ENCODE measurements around the gene GMDS. TPM values are rescaled to one million over a fixed set of nuclear protein-coding genes. Genes with fewer than 3 reads are reported as not detected.

The GMDS gene
- total RNA-seq, 1 donor: 23.2 TPM

DNA sequence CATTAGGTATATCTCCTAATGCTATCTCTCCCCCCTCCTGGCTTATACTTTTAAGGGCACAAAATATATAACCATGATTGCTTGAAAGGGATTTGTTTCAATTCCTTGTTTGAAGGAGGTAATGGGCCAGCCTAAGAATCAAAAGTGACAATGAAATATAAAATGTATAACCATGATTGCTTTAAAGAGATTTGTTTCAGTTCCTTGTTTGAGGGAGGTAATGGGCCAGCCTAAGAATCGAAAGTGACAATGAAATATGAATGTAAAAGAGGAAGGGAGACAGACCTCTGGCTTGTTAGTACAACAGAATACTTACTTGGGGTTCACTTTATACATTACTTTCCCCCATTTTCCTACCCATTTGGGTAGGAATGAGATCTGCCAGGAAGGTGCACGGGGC, 580.2 kb downstream of the GMDS start:
- Histone ChIP-seq H3K4me3 (ENCODE audit: insufficient read depth, low read length) (no peak overlapping the region), H3K36me3 (ENCODE audit: insufficient read depth, low read length) (no peaks in the 10 kb centered on the region), H3K79me2 (ENCODE audit: insufficient read depth, low read length) (no peaks in the 10 kb centered on the region), H3K27ac (ENCODE audit: low read depth, low read length) (no peak overlapping the region), H3K4me1 (ENCODE audit: insufficient read depth, low read length) (peaks cover 11% of the 10 kb centered on the region), H3K9me3 (ENCODE audit: low read depth, low read length) (no peaks in the 10 kb centered on the region), H2AFZ (ENCODE audit: low read length) (no peak overlapping the region), H3K27me3 (ENCODE audit: insufficient read depth, low read length) (no peaks in the 10 kb centered on the region), H4K20me1 (ENCODE audit: insufficient read depth, low read length) (no peaks in the 10 kb centered on the region), H3K4me2 (ENCODE audit: insufficient read depth, low read length) (no peak overlapping the region)
- DNase-seq (ENCODE audit: insufficient read length, low spot score, missing footprints): no peak
- TF ChIP-seq, protein P1, sequence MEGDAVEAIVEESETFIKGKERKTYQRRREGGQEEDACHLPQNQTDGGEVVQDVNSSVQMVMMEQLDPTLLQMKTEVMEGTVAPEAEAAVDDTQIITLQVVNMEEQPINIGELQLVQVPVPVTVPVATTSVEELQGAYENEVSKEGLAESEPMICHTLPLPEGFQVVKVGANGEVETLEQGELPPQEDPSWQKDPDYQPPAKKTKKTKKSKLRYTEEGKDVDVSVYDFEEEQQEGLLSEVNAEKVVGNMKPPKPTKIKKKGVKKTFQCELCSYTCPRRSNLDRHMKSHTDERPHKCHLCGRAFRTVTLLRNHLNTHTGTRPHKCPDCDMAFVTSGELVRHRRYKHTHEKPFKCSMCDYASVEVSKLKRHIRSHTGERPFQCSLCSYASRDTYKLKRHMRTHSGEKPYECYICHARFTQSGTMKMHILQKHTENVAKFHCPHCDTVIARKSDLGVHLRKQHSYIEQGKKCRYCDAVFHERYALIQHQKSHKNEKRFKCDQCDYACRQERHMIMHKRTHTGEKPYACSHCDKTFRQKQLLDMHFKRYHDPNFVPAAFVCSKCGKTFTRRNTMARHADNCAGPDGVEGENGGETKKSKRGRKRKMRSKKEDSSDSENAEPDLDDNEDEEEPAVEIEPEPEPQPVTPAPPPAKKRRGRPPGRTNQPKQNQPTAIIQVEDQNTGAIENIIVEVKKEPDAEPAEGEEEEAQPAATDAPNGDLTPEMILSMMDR (IDR thresholded peaks at IDR 0.05; ENCODE audit: extremely low read depth, low read depth, low read length): no peak

DNA sequence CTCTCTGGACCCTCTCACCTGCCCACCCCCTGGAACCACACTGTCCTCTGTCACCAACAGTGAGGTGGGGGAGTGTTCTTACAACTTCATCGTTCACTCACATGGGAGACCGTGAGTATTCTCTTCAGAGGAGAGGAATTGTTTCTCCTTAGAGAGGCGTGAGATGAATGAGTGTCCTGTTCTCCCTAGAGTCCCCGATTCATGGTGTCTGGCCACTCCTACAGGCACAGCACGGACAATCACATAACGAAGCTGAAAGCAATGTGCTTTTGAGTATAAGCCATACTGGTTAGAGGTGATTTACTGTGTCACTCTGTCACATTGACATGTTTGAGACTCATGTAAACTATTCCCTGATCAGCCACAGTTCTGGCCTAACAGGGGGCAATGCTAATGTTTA, 581.1 kb downstream of the GMDS start:
- Histone ChIP-seq H3K27me3 (ENCODE audit: insufficient read depth, low read length) (no peaks in the 10 kb centered on the region), H3K79me2 (ENCODE audit: insufficient read depth, low read length) (no peaks in the 10 kb centered on the region), H2AFZ (ENCODE audit: low read length) (no peak overlapping the region), H3K4me2 (ENCODE audit: insufficient read depth, low read length) (no peak overlapping the region), H3K36me3 (ENCODE audit: insufficient read depth, low read length) (no peaks in the 10 kb centered on the region), H4K20me1 (ENCODE audit: insufficient read depth, low read length) (no peaks in the 10 kb centered on the region), H3K4me1 (ENCODE audit: insufficient read depth, low read length) (peaks cover 11% of the 10 kb centered on the region), H3K27ac (ENCODE audit: low read depth, low read length) (no peak overlapping the region), H3K4me3 (ENCODE audit: insufficient read depth, low read length) (no peak overlapping the region), H3K9me3 (ENCODE audit: low read depth, low read length) (no peaks in the 10 kb centered on the region)
- no peak for DNase-seq (ENCODE audit: insufficient read length, low spot score, missing footprints)
- TF ChIP-seq, protein P1 (IDR thresholded peaks at IDR 0.05; ENCODE audit: extremely low read depth, low read depth, low read length): no peak

DNA sequence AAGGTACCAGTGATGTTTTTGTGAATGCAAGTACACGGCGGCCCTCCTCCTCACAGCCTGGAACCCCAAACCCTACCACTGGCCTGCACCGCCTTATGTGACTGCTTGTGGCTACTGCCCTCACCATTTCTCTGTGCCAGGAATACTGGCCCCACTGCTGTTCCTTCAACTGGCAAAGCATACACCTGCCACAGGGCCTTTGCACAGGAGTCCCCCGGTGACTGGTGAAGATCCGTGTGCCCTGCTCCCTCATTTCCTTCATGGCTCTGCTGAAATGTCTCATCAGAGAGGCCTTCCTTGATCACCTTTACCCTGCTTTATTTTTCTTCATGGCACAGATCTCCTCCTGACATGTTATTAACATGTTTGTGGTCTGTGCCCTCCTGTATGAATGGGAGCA, 581.9 kb downstream of the GMDS start:
- Histone ChIP-seq H3K79me2 (ENCODE audit: insufficient read depth, low read length) (no peaks in the 10 kb centered on the region), H3K27ac (ENCODE audit: low read depth, low read length) (no peak overlapping the region), H4K20me1 (ENCODE audit: insufficient read depth, low read length) (no peaks in the 10 kb centered on the region), H3K36me3 (ENCODE audit: insufficient read depth, low read length) (no peaks in the 10 kb centered on the region), H2AFZ (ENCODE audit: low read length) (no peak overlapping the region), H3K4me2 (ENCODE audit: insufficient read depth, low read length) (no peak overlapping the region), H3K9me3 (ENCODE audit: low read depth, low read length) (no peaks in the 10 kb centered on the region), H3K27me3 (ENCODE audit: insufficient read depth, low read length) (no peaks in the 10 kb centered on the region), H3K4me3 (ENCODE audit: insufficient read depth, low read length) (no peak overlapping the region), H3K4me1 (ENCODE audit: insufficient read depth, low read length) (peaks cover 11% of the 10 kb centered on the region)
- DNase-seq (ENCODE audit: insufficient read length, low spot score, missing footprints): no peak
- TF ChIP-seq, protein P1 (IDR thresholded peaks at IDR 0.05; ENCODE audit: extremely low read depth, low read depth, low read length): no peak

DNA sequence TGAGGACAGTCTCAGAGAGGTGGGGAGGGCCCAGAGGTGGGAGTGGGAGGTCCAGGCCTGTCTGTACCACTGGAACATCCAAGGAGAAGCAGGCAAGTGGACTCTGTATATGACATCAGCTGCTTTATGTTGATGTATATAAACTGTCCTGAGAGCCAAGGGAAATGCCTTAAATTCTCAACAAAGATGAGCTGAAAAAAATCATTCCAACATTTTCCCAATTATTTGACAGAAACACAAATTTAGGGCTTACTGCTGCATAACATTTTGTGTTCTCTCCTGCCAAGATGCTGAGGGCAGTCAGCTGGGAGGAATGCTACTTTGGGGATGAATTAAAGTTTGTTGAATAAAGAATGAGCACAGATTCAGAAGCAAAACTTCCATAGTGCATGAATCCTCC, 582.9 kb downstream of the GMDS start:
- Histone ChIP-seq H4K20me1 (ENCODE audit: insufficient read depth, low read length) (no peaks in the 10 kb centered on the region), H3K27me3 (ENCODE audit: insufficient read depth, low read length) (no peaks in the 10 kb centered on the region), H3K4me3 (ENCODE audit: insufficient read depth, low read length) (no peak overlapping the region), H3K36me3 (ENCODE audit: insufficient read depth, low read length) (no peaks in the 10 kb centered on the region), H3K9me3 (ENCODE audit: low read depth, low read length) (no peaks in the 10 kb centered on the region), H3K27ac (ENCODE audit: low read depth, low read length) (no peak overlapping the region), H3K4me2 (ENCODE audit: insufficient read depth, low read length) (no peak overlapping the region), H3K4me1 (ENCODE audit: insufficient read depth, low read length) (peaks cover 8% of the 10 kb centered on the region), H3K79me2 (ENCODE audit: insufficient read depth, low read length) (no peaks in the 10 kb centered on the region), H2AFZ (ENCODE audit: low read length) (no peak overlapping the region)
- DNase-seq (ENCODE audit: insufficient read length, low spot score, missing footprints): peak; percentile 41
- TF ChIP-seq, protein P1 (IDR thresholded peaks at IDR 0.05; ENCODE audit: extremely low read depth, low read depth, low read length): no peak
